ENCODE data around the gene TAS2R19.

TAS2R19 gene

DNA sequence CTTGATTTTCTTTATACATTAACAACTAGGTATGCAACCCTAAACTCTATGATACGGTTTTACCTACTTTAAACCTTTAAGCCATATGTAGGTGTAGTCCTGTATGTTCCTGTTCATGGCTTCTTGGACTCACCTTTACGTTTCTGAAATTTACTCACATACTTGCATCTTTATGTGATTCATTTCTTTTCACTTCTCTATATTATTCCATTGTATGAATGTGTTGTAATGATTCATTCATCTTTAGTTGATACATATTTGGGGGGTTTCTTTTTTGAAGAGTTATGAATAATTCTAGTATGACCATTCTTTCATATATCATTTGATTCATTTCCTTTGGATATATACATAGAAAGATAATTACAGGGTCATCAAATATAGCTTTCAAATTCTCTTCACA lies 33.3 kb downstream of the TAS2R19 start:
- no peak for DNase-seq

DNA sequence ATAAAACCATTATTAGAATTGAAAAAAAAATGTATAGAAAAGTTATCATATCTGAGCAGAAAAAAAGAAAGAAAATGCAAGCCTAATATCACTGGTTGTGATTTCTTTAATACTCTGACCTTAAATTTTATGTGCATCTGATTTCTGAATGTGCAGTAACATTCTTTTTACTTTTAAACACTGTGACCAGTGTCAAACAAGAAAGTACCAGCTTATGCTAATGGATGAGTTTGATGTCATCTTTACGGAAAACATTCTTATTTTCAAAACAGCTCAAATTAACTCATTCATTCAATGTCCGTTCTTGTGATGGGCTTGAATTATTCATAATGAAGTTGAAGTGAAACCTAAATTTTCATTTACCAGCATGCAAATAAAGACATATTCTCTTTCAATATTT lies 35.6 kb downstream of the TAS2R19 start, which contains the start of gene TAS2R50:
Gene TAS2R50, minus strand, starts transcription at position 101 of the 400 bp plus-strand sequence. Its CDS starts 52 bp downstream, at position 49.
- no peak for DNase-seq

DNA sequence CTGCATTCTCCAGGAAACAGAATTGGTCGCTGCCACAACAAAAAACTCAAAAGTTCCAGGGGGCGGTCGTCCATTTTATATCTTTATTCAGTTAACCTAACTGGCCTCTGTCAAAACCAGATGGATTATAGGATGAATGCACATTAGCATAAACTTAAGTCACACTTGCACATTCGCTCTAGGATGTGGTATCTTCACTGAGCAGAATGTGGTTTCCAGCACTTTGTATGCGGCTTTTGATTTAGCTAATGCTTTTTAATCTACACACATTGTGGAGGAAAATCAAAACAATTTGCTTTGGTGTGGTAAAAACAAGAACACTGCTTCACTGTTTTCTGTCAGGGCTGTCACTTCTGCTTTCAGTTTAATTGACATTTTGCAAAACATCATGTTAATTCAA lies 40.2 kb downstream of the TAS2R19 start:
- no peak for DNase-seq

DNA sequence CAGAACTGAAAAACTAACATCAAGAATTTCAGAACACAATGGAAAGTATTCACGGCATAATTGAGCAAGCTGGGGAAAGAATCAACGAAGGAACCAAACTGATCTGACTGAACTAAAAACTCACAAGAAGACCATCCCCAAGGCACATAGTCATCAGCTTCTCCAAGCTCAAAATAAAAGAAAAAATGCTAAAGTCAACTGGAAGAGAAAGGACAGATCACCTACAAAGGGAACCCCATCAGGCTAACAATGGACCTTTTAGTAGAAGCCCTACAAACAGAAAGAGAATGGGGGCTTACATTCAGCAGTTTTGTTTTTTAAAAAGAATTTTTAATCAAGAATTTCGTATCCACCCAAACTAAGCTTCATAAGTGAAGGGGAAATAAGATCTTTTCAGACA lies 47.5 kb downstream of the TAS2R19 start:
- DNase-seq: no peak
